ENCODE data around the gene GOLGA5.

GOLGA5 gene

DNA sequence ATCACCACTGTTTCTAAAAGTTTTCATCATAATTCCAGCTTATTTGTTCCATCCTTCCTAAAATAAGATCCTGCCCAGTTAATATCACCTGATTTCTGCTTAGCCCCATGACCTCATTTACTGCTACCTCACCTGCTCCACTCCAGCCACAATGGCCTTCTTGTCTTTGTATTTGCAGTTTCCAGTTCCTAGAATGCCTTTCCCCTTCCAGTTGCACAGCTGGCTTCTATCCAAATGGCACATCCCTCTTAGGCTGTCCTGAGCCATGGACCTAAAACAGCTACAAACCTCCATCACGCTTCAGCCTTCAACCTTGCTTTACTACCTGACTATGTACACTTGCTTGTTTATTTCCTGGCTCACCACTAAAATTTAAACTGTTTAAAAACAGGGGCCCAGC is 39.1 kb upstream of the GOLGA5 start:
- Histone ChIP-seq H3K4ac (ENCODE audit: low read length) (no peak overlapping the region), H4K91ac (ENCODE audit: low read depth, low read length, poor library complexity) (no peak overlapping the region), H3K14ac (ENCODE audit: low read length) (no peak overlapping the region), H3K9me3 (replicated peaks in 1 of 2; ENCODE audit: control insufficient read depth in 2 of 2, insufficient read depth in 1 of 2, low read depth in 1 of 2, low read length in 2 of 2) (no peaks in the 10 kb centered on the region), H3K9ac (ENCODE audit: low read depth, low read length, poor library complexity) (no peak overlapping the region), H3K27ac (replicated peaks; ENCODE audit: low read length) (no peak overlapping the region), H2AK5ac (ENCODE audit: low read depth, low read length) (no peak overlapping the region), H3K23ac (ENCODE audit: low read depth, low read length, poor library complexity) (no peak overlapping the region), H2AFZ (ENCODE audit: low read length) (no peak overlapping the region), H3K4me2 (ENCODE audit: insufficient read depth, low read length, poor library complexity, severe bottlenecking) (no peak overlapping the region), H2BK12ac (ENCODE audit: low read length) (no peak overlapping the region), H4K8ac (ENCODE audit: low read depth, low read length) (no peak overlapping the region), H3K4me1 (ENCODE audit: control insufficient read depth in 2 of 2, insufficient read depth in 1 of 2, low read depth in 1 of 2, low read length in 2 of 2) (peaks cover 0 to 6% of the 10 kb centered on the region in 2 donors), H2BK120ac (ENCODE audit: low read depth, low read length) (no peak overlapping the region), H2BK5ac (ENCODE audit: low read length) (no peak overlapping the region), H3K79me1 (ENCODE audit: low read depth, low read length) (no peaks in the 10 kb centered on the region), H3K27me3 (ENCODE audit: control insufficient read depth in 3 of 3, insufficient read depth in 3 of 3, low read depth in 1 of 3, low read length in 3 of 3) (no peaks in the 10 kb centered on the region), H3K18ac (ENCODE audit: low read length) (no peak overlapping the region), H3K4me3 (ENCODE audit: low read length in 2 of 2) (no peak overlapping the region), H3K36me3 (replicated peaks in 1 of 2; ENCODE audit: control insufficient read depth in 2 of 2, insufficient read depth in 2 of 2, low read length in 2 of 2) (no peaks in the 10 kb centered on the region), H2BK15ac (ENCODE audit: low read length) (no peak overlapping the region)
- DNase-seq (ENCODE audit: low spot score) = no peak
- no CpG with 5 or more reads among the region's 1 CpG for WGBS, 2 donors (ENCODE audit: extremely low coverage in 2 of 2, insufficient read length in 2 of 2, insufficient replicate concordance in 1 of 2)

DNA sequence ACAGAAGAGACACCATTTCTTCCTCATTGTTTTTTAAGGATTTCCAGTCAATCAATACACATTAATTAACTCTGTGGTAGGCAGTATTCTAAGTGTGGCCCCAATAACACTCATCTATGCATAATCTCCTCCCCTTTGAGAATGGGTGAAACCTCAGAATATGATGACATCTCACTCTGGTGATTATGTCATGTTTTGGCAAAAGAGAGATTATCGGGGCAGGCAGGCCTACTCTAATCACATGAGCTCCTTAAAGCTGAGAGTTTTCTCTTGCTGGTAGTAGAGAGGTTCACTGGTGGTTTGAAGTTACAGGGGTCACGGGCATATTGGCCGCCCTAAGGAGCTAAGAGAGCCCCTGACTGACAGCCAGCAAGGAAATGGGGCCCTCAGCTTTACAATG is 38.6 kb upstream of the GOLGA5 start:
- Histone ChIP-seq H2BK5ac (ENCODE audit: low read length) (no peak overlapping the region), H2BK12ac (ENCODE audit: low read length) (no peak overlapping the region), H3K36me3 (replicated peaks in 1 of 2; ENCODE audit: control insufficient read depth in 2 of 2, insufficient read depth in 2 of 2, low read length in 2 of 2) (no peaks in the 10 kb centered on the region), H2AK5ac (ENCODE audit: low read depth, low read length) (no peak overlapping the region), H3K4me2 (ENCODE audit: insufficient read depth, low read length, poor library complexity, severe bottlenecking) (no peak overlapping the region), H3K9ac (ENCODE audit: low read depth, low read length, poor library complexity) (no peak overlapping the region), H3K4ac (ENCODE audit: low read length) (no peak overlapping the region), H3K14ac (ENCODE audit: low read length) (no peak overlapping the region), H3K23ac (ENCODE audit: low read depth, low read length, poor library complexity) (no peak overlapping the region), H3K9me3 (replicated peaks in 1 of 2; ENCODE audit: control insufficient read depth in 2 of 2, insufficient read depth in 1 of 2, low read depth in 1 of 2, low read length in 2 of 2) (no peaks in the 10 kb centered on the region), H2BK15ac (ENCODE audit: low read length) (no peak overlapping the region), H3K4me3 (ENCODE audit: low read length in 2 of 2) (no peak overlapping the region), H4K91ac (ENCODE audit: low read depth, low read length, poor library complexity) (no peak overlapping the region), H2BK120ac (ENCODE audit: low read depth, low read length) (no peak overlapping the region), H2AFZ (ENCODE audit: low read length) (no peak overlapping the region), H3K4me1 (ENCODE audit: control insufficient read depth in 2 of 2, insufficient read depth in 1 of 2, low read depth in 1 of 2, low read length in 2 of 2) (peaks cover 0 to 6% of the 10 kb centered on the region in 2 donors), H4K8ac (ENCODE audit: low read depth, low read length) (no peak overlapping the region), H3K18ac (ENCODE audit: low read length) (no peak overlapping the region), H3K79me1 (ENCODE audit: low read depth, low read length) (no peaks in the 10 kb centered on the region), H3K27me3 (ENCODE audit: control insufficient read depth in 3 of 3, insufficient read depth in 3 of 3, low read depth in 1 of 3, low read length in 3 of 3) (no peaks in the 10 kb centered on the region), H3K27ac (replicated peaks; ENCODE audit: low read length) (no peak overlapping the region)
- no peak for DNase-seq (ENCODE audit: low spot score)
- no CpG with 5 or more reads among the region's 3 CpGs for WGBS, 2 donors (ENCODE audit: extremely low coverage in 2 of 2, insufficient read length in 2 of 2, insufficient replicate concordance in 1 of 2)

DNA sequence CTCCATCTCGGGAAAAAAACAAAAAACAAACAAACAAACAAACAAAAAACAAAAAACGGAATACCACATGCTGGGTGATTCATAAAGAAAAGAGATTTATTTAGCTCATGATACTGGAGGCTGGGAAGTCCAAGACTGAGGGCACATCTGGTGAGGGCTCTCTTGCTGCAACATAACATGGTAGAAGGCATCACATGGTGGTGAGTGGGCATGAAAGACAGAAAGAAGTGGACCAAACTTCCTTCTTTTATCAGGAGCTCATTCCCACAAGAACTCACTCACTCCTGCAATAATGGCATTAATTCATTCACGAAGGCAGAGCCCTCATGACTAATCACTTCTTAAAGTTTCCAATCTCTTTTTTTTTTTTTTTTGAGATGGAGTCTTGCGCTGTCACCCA is 37.7 kb upstream of the GOLGA5 start:
- Histone ChIP-seq H3K4me2 (ENCODE audit: insufficient read depth, low read length, poor library complexity, severe bottlenecking) (no peak overlapping the region), H3K9ac (ENCODE audit: low read depth, low read length, poor library complexity) (no peak overlapping the region), H2AFZ (ENCODE audit: low read length) (no peak overlapping the region), H2BK12ac (ENCODE audit: low read length) (no peak overlapping the region), H2BK120ac (ENCODE audit: low read depth, low read length) (no peak overlapping the region), H3K79me1 (ENCODE audit: low read depth, low read length) (no peaks in the 10 kb centered on the region), H3K27ac (replicated peaks; ENCODE audit: low read length) (no peak overlapping the region), H3K14ac (ENCODE audit: low read length) (no peak overlapping the region), H3K23ac (ENCODE audit: low read depth, low read length, poor library complexity) (no peak overlapping the region), H3K36me3 (replicated peaks in 1 of 2; ENCODE audit: control insufficient read depth in 2 of 2, insufficient read depth in 2 of 2, low read length in 2 of 2) (no peaks in the 10 kb centered on the region), H4K91ac (ENCODE audit: low read depth, low read length, poor library complexity) (no peak overlapping the region), H2BK5ac (ENCODE audit: low read length) (no peak overlapping the region), H3K4me1 (ENCODE audit: control insufficient read depth in 2 of 2, insufficient read depth in 1 of 2, low read depth in 1 of 2, low read length in 2 of 2) (peaks cover 0 to 6% of the 10 kb centered on the region in 2 donors), H3K4ac (ENCODE audit: low read length) (no peak overlapping the region), H3K4me3 (ENCODE audit: low read length in 2 of 2) (no peak overlapping the region), H2AK5ac (ENCODE audit: low read depth, low read length) (no peak overlapping the region), H3K18ac (ENCODE audit: low read length) (no peak overlapping the region), H4K8ac (ENCODE audit: low read depth, low read length) (no peak overlapping the region), H2BK15ac (ENCODE audit: low read length) (no peak overlapping the region), H3K27me3 (ENCODE audit: control insufficient read depth in 3 of 3, insufficient read depth in 3 of 3, low read depth in 1 of 3, low read length in 3 of 3) (no peaks in the 10 kb centered on the region), H3K9me3 (replicated peaks in 1 of 2; ENCODE audit: control insufficient read depth in 2 of 2, insufficient read depth in 1 of 2, low read depth in 1 of 2, low read length in 2 of 2) (no peaks in the 10 kb centered on the region)
- DNase-seq (ENCODE audit: low spot score) = no peak
- WGBS, 2 donors (ENCODE audit: extremely low coverage in 2 of 2, insufficient read length in 2 of 2, insufficient replicate concordance in 1 of 2) = no CpG with 5 or more reads among the region's 4 CpGs

DNA sequence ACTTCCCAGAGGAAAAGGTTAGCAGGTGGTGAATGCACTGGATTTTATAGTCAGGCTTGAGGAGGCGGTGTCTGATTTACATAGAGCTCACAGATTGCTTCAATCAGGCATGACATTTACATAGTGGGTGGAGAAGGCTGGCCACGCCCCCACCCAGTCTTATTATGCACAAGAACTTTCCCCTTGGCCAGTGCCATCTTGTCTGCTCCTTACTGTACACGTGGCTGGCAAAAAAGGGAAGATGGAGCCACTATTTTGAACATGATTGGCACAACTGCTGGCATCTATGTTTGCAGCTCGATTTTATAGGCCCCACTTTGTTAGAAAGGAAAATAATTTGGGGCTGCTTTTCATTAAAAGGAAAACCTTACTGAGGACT is 34.8 kb upstream of the GOLGA5 start:
- H3K4me3 ChIP-seq (ENCODE audit: low read length in 2 of 2) = no peak overlapping the region
- H3K79me1 ChIP-seq (ENCODE audit: low read depth, low read length) = no peaks in the 10 kb centered on the region
- DNase-seq (ENCODE audit: low spot score) = no peak
- no peak overlapping the region for H3K14ac ChIP-seq (ENCODE audit: low read length)
- no peaks in the 10 kb centered on the region for H3K36me3 ChIP-seq (replicated peaks in 1 of 2; ENCODE audit: control insufficient read depth in 2 of 2, insufficient read depth in 2 of 2, low read length in 2 of 2)
- H2BK120ac ChIP-seq (ENCODE audit: low read depth, low read length) = no peak overlapping the region
- H2AK5ac ChIP-seq (ENCODE audit: low read depth, low read length) = no peak overlapping the region
- no peak overlapping the region for H3K4me2 ChIP-seq (ENCODE audit: insufficient read depth, low read length, poor library complexity, severe bottlenecking)
- H3K4ac ChIP-seq (ENCODE audit: low read length) = no peak overlapping the region
- no peaks in the 10 kb centered on the region for H3K4me1 ChIP-seq (ENCODE audit: control insufficient read depth in 2 of 2, insufficient read depth in 1 of 2, low read depth in 1 of 2, low read length in 2 of 2)
- H3K18ac ChIP-seq (ENCODE audit: low read length) = no peak overlapping the region
- no peak overlapping the region for H4K91ac ChIP-seq (ENCODE audit: low read depth, low read length, poor library complexity)
- no peak overlapping the region for H3K9ac ChIP-seq (ENCODE audit: low read depth, low read length, poor library complexity)
- H2BK12ac ChIP-seq (ENCODE audit: low read length) = no peak overlapping the region
- no peak overlapping the region for H4K8ac ChIP-seq (ENCODE audit: low read depth, low read length)
- H2AFZ ChIP-seq (ENCODE audit: low read length) = peak overlapping the region; percentile 66
- no peaks in the 10 kb centered on the region for H3K27me3 ChIP-seq (ENCODE audit: control insufficient read depth in 3 of 3, insufficient read depth in 3 of 3, low read depth in 1 of 3, low read length in 3 of 3)
- H2BK5ac ChIP-seq (ENCODE audit: low read length) = no peak overlapping the region
- H3K9me3 ChIP-seq (replicated peaks in 1 of 2; ENCODE audit: control insufficient read depth in 2 of 2, insufficient read depth in 1 of 2, low read depth in 1 of 2, low read length in 2 of 2) = no peaks in the 10 kb centered on the region
- no peak overlapping the region for H3K27ac ChIP-seq (replicated peaks; ENCODE audit: low read length)
- no peak overlapping the region for H3K23ac ChIP-seq (ENCODE audit: low read depth, low read length, poor library complexity)
- WGBS, 2 donors (ENCODE audit: extremely low coverage in 2 of 2, insufficient read length in 2 of 2, insufficient replicate concordance in 1 of 2) = no CpG with 5 or more reads among the region's 4 CpGs
- no peak overlapping the region for H2BK15ac ChIP-seq (ENCODE audit: low read length)
